ENCODE data around the gene LRP1.

The LRP1 gene

GRCh38 chr12:57230381-57231155 lies 102.3 kb downstream of the LRP1 start:
- DNase-seq (ENCODE audit: low read depth): no peak
- TF ChIP-seq, protein P1, sequence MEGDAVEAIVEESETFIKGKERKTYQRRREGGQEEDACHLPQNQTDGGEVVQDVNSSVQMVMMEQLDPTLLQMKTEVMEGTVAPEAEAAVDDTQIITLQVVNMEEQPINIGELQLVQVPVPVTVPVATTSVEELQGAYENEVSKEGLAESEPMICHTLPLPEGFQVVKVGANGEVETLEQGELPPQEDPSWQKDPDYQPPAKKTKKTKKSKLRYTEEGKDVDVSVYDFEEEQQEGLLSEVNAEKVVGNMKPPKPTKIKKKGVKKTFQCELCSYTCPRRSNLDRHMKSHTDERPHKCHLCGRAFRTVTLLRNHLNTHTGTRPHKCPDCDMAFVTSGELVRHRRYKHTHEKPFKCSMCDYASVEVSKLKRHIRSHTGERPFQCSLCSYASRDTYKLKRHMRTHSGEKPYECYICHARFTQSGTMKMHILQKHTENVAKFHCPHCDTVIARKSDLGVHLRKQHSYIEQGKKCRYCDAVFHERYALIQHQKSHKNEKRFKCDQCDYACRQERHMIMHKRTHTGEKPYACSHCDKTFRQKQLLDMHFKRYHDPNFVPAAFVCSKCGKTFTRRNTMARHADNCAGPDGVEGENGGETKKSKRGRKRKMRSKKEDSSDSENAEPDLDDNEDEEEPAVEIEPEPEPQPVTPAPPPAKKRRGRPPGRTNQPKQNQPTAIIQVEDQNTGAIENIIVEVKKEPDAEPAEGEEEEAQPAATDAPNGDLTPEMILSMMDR (IDR thresholded peaks at IDR 0.05; ENCODE audit: control insufficient read depth, extremely low read depth, insufficient read depth): no peak
- H3K4me3 ChIP-seq (ENCODE audit: low read depth, low read length): peak overlapping the region; percentile 89

- no peak for DNase-seq (ENCODE audit: low read depth)
- TF ChIP-seq, protein P1 (IDR thresholded peaks at IDR 0.05; ENCODE audit: control insufficient read depth, extremely low read depth, insufficient read depth): no peak
- peak overlapping the region; percentile 89 for H3K4me3 ChIP-seq (ENCODE audit: low read depth, low read length)
Observed at GRCh38 chr12:57231276-57232021, 103.2 kb downstream of the LRP1 start.

GRCh38 chr12:57232156-57232756 lies 104.0 kb downstream of the LRP1 start:
- TF ChIP-seq, protein P1 (IDR thresholded peaks at IDR 0.05; ENCODE audit: control insufficient read depth, extremely low read depth, insufficient read depth): no peak
- H3K4me3 ChIP-seq (ENCODE audit: low read depth, low read length): peak overlapping the region; percentile 89; the same call in 1 of the 2 replicates
- no peak for DNase-seq (ENCODE audit: low read depth)

DNA sequence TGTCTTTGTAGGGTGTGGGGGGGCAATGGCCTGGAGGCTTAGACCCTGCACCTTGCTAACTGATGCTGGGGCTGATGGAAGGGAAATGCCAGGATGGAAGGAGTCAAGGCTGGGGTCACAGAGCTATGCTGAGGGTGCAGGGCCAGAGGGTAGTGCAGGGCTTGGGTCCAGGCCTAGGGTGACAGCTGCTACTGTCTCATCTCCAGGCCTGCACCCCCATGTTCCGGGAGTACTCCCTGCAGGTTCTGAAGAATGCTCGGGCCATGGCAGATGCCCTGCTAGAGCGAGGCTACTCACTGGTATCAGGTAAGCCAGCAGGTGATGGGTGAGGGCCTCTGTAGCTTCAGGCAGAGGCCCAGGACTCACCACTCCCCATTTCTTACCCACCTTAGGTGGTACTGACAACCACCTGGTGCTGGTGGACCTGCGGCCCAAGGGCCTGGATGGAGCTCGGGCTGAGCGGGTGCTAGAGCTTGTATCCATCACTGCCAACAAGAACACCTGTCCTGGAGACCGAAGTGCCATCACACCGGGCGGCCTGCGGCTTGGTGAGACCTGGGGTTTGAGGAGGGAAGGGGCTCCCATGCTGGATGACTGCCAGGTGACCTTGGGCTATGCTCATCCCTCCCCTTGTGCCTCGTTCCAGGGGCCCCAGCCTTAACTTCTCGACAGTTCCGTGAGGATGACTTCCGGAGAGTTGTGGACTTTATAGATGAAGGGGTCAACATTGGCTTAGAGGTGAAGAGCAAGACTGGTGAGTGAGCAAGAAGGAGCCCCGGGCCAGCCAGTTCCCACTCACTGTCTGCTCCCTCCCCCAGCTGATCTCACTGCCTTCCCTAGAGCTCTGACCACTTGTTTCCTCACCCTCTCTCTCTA lies 105.3 kb downstream of the LRP1 start:
- DNase-seq (ENCODE audit: low read depth): no peak
- TF ChIP-seq, protein P1 (IDR thresholded peaks at IDR 0.05; ENCODE audit: control insufficient read depth, extremely low read depth, insufficient read depth): no peak
- no peak overlapping the region for H3K4me3 ChIP-seq (ENCODE audit: low read depth, low read length)

GRCh38 chr12:57234233-57234570 lies 105.9 kb downstream of the LRP1 start:
- TF ChIP-seq, protein P1 (IDR thresholded peaks at IDR 0.05; ENCODE audit: control insufficient read depth, extremely low read depth, insufficient read depth): no peak
- DNase-seq (ENCODE audit: low read depth): no peak
- H3K4me3 ChIP-seq (ENCODE audit: low read depth, low read length): no peak overlapping the region

- H3K4me3 ChIP-seq (ENCODE audit: low read depth, low read length): no peak overlapping the region
- TF ChIP-seq, protein P1 (IDR thresholded peaks at IDR 0.05; ENCODE audit: control insufficient read depth, extremely low read depth, insufficient read depth): no peak
- DNase-seq (ENCODE audit: low read depth): no peak
Observed at GRCh38 chr12:57234571-57235016, 106.3 kb downstream of the LRP1 start.

All from LNCaP clone FGC (cell line).